K562 (cell line): ENCODE results near the gene MYCBP. TPM values are rescaled to one million over a fixed set of nuclear protein-coding genes. Genes with fewer than 3 reads are reported as not detected.

Experiments
- ATAC-seq: fragments of 200-7000 bp; cut with Tn5 transposase; 3 replicates; pipeline ENCODE4 v1.9.1; 2020; ENCODE audit warnings: moderate library complexity
- BruUV-seq: library from RNA; stranded (reverse); fragments of 400-500 nt; replicated peaks from 2 replicates; lab custom pipeline; 2021; lab: Mats Ljungman, UMichigan
- CTCF ChIA-PET: fragments of 300-600 bp; formaldehyde crosslinking; extraction: SDS; loops from one replicate; lab custom pipeline; 2021; ENCODE audit warnings: low intra/inter-chr PET ratio; lab: Yijun Ruan, JAX
- POLR2A ChIA-PET: fragments of 300-600, 350-650 bp; sonication (Branson Sonifier 250); formaldehyde crosslinking; extraction: SDS; loops from one replicate; lab custom pipeline; 2021; ENCODE audit warnings: antibody characterized with exemption, inconsistent platforms; lab: Yijun Ruan, JAX
- DNase-seq, 4 experiments: peaks; one replicate each; pipeline versions ENCODE4 v3.0.0 to v3.0.0-alpha.2; 2011 to 2018; ENCODE audit warnings: low spot score in 3 of 4, mixed read lengths in 3 of 4; ENCODE audit errors: extremely low read depth in 1 of 4
- FAIRE-seq: peaks from 2 replicates; lab custom pipeline; 2011; peaks lifted over from hg19 to GRCh38; lab: Jason Lieb, UNC
- H2AFZ ChIP-seq: 2 replicates; pipeline ENCODE4 v1.6.0; 2011; ENCODE audit warnings: low read depth, low read length, control low read depth, inconsistent platforms
- H3K27ac ChIP-seq: fragments of 200-600 bp; 3 replicates; pipeline ENCODE4 v1.8.0; 2011; ENCODE audit warnings: low read depth, mild to moderate bottlenecking, control low read depth, inconsistent platforms, low read length, moderate library complexity, mixed read lengths; ENCODE audit errors: extremely low read depth
- H3K27me3 ChIP-seq, 2 experiments: fragments of 300-600 bp in 1 of 2; 2 replicates in 1 of 2; 3 replicates in 1 of 2; pipeline versions ENCODE4 v1.6.0 to v1.8.0; 2011; ENCODE audit warnings: inconsistent platforms in 2 of 2, low read length in 2 of 2, mild to moderate bottlenecking in 1 of 2, mixed read lengths in 1 of 2, moderate library complexity in 1 of 2; ENCODE audit not compliant: control insufficient read depth in 2 of 2, insufficient read depth in 2 of 2
- H3K36me3 ChIP-seq: fragments of 300-600 bp; 3 replicates; pipeline ENCODE4 v1.8.0; 2011; ENCODE audit warnings: mild to moderate bottlenecking, low read length, inconsistent platforms; ENCODE audit not compliant: control insufficient read depth, insufficient read depth
- H3K4me1 ChIP-seq, 2 experiments: fragments of 200-600 bp in 1 of 2; replicated peaks in 1 of 2; 2 replicates in 1 of 2; 3 replicates in 1 of 2; pipeline versions ENCODE4 v1.5.1 to v1.8.0; 2011; ENCODE audit warnings: inconsistent platforms in 2 of 2, low read length in 2 of 2, mild to moderate bottlenecking in 1 of 2, mixed read lengths in 1 of 2, moderate library complexity in 1 of 2; ENCODE audit not compliant: control insufficient read depth in 2 of 2, insufficient read depth in 2 of 2
- H3K4me2 ChIP-seq: 2 replicates; pipeline ENCODE4 v1.6.1; 2011; ENCODE audit warnings: low read length, control low read depth, inconsistent platforms, mixed read lengths; ENCODE audit not compliant: insufficient read depth
- H3K4me3 ChIP-seq: fragments of 200-600 bp; sonication (generic), shearing (Covaris generic); 2 replicates; pipeline ENCODE4 v1.5.1; 2016; ENCODE audit warnings: control low read depth, inconsistent platforms
- H3K79me2 ChIP-seq: fragments of 200-600 bp; 3 replicates; pipeline ENCODE4 v1.8.0; 2011; ENCODE audit warnings: low read length, inconsistent platforms; ENCODE audit not compliant: control insufficient read depth, insufficient read depth
- H3K9ac ChIP-seq, 2 experiments: 2 replicates each; pipeline versions ENCODE4 v1.6.0 to v1.6.1; 2011; ENCODE audit warnings: low read depth in 2 of 2, low read length in 2 of 2, control low read depth in 1 of 2, inconsistent platforms in 1 of 2, mild to moderate bottlenecking in 1 of 2, mixed read lengths in 1 of 2; ENCODE audit not compliant: insufficient read depth in 1 of 2
- H3K9me1 ChIP-seq: one replicate; pipeline ENCODE4 v1.6.0; 2011; ENCODE audit warnings: inconsistent platforms, mild to moderate bottlenecking, low read length, moderate library complexity; ENCODE audit not compliant: control insufficient read depth, insufficient read depth
- H3K9me3 ChIP-seq: replicated peaks from 2 replicates; pipeline ENCODE4 v1.5.1; 2011; ENCODE audit warnings: low read depth, low read length, inconsistent platforms; ENCODE audit not compliant: control insufficient read depth, insufficient read depth
- H4K20me1 ChIP-seq: replicated peaks from 2 replicates; pipeline ENCODE4 v1.6.1; 2011; ENCODE audit warnings: low read length, inconsistent platforms, mixed read lengths; ENCODE audit not compliant: control insufficient read depth, insufficient read depth
- BHLHE40 ChIP-seq: IDR thresholded peaks from 2 replicates; pipeline ENCODE4 v1.6.1; 2011; ENCODE audit warnings: low read length, improper control_type of control experiment
- BRF1 ChIP-seq: IDR thresholded peaks from 3 replicates; pipeline ENCODE4 v1.6.1; 2011; ENCODE audit warnings: borderline replicate concordance, mild to moderate bottlenecking; ENCODE audit not compliant: insufficient read length; ENCODE audit errors: extremely low read depth
- CBX3 ChIP-seq, 2 experiments: IDR thresholded peaks; 1 replicate in 1 of 2; 2 replicates in 1 of 2; pipeline ENCODE4 v1.6.1; 2012; ENCODE audit warnings: inconsistent platforms in 2 of 2, low read length in 2 of 2, borderline replicate concordance in 1 of 2, control low read depth in 1 of 2
- CBX5 ChIP-seq: IDR thresholded peaks from 2 replicates; pipeline ENCODE4 v1.6.1; 2014; ENCODE audit warnings: low read depth, borderline replicate concordance
- CEBPG ChIP-seq, 3 experiments: fragments of 200-800 bp in 1 of 3; sonication (Bioruptor generic) in 1 of 3; sonication (generic) in 1 of 3; formaldehyde crosslinking in 1 of 3; IDR thresholded peaks in 2 of 3; conservative IDR thresholded peaks in 1 of 3; 2 replicates each; pipeline versions ENCODE4 v1.6.1 to v1.8.0; 2016 to 2022; ENCODE audit warnings: missing compliant biosample characterization in 2 of 3, missing genetic modification characterization in 2 of 3, mild to moderate bottlenecking in 1 of 3, missing genetic modification reagents in 1 of 3
- GATAD2A ChIP-seq: fragments of 450-650 bp; IDR thresholded peaks from 2 replicates; pipeline ENCODE4 v1.6.1; 2017
- HMG20A ChIP-seq: fragments of 450-650 bp; formaldehyde crosslinking; conservative IDR thresholded peaks from 2 replicates; pipeline ENCODE4 v1.4.0; 2020; ENCODE audit warnings: mild to moderate bottlenecking, mixed read lengths
- KLF13 ChIP-seq: fragments of 450-650 bp; IDR thresholded peaks from 2 replicates; pipeline ENCODE4 v1.6.1; 2016; ENCODE audit warnings: missing genetic modification characterization, low read depth, mild to moderate bottlenecking, missing compliant biosample characterization, moderate library complexity, borderline replicate concordance
- MAFF ChIP-seq: IDR thresholded peaks from 2 replicates; pipeline ENCODE4 v1.6.1; 2012; ENCODE audit warnings: low read length, improper control_type of control experiment
- MAFG ChIP-seq: fragments of 450-650 bp; conservative IDR thresholded peaks from 2 replicates; pipeline ENCODE4 v1.6.1; 2016; ENCODE audit warnings: missing genetic modification characterization, missing compliant biosample characterization
- NFE2 ChIP-seq: IDR thresholded peaks from 2 replicates; pipeline ENCODE4 v1.6.1; 2014; ENCODE audit warnings: antibody characterized with exemption, low read depth
- NFIX ChIP-seq: fragments of 250-450 bp; sonication (Bioruptor Pico); IDR thresholded peaks from 2 replicates; pipeline ENCODE4 v1.4.0; 2020; ENCODE audit warnings: low read depth, mild to moderate bottlenecking, moderate library complexity
- SMAD1 ChIP-seq: fragments of 150-350 bp; IDR thresholded peaks from 2 replicates; pipeline ENCODE4 v1.6.1; 2014; ENCODE audit warnings: low read length, low read depth; ENCODE audit not compliant: partially characterized antibody
- SMARCA5 ChIP-seq: fragments of 450-650 bp; IDR thresholded peaks from 2 replicates; pipeline ENCODE4 v1.6.1; 2016
- SRSF9 ChIP-seq: fragments of 200-400 bp; formaldehyde crosslinking; IDR thresholded peaks from 2 replicates; pipeline ENCODE4 v1.6.1; 2017; ENCODE audit warnings: low read depth, low read length, borderline replicate concordance
- TRIM24 ChIP-seq, 2 experiments: fragments of 450-650 bp; IDR thresholded peaks; 2 replicates each; pipeline ENCODE4 v1.6.1; 2016
- USF1 ChIP-seq: sonication (generic); formaldehyde crosslinking; IDR thresholded peaks from 2 replicates; pipeline ENCODE4 v1.9.0; 2022; ENCODE audit warnings: mild to moderate bottlenecking, missing genetic modification reagents
- XRCC5 ChIP-seq: fragments of 200-400 bp; formaldehyde crosslinking; IDR thresholded peaks from 2 replicates; pipeline ENCODE4 v1.6.1; 2017; ENCODE audit warnings: low read depth, mild to moderate bottlenecking, low read length
- ZFX ChIP-seq: sonication (generic); formaldehyde crosslinking; IDR thresholded peaks from 2 replicates; pipeline ENCODE4 v1.8.0; 2022; ENCODE audit warnings: mild to moderate bottlenecking, missing genetic modification reagents, moderate library complexity
- ZNF212 ChIP-seq: fragments of 450-650 bp; formaldehyde crosslinking; IDR thresholded peaks from 2 replicates; pipeline ENCODE4 v1.4.0; 2020; ENCODE audit warnings: mild to moderate bottlenecking
- ZNF3 ChIP-seq: fragments of 250-450 bp; sonication (Bioruptor Pico); IDR thresholded peaks from 2 replicates; pipeline ENCODE4 v1.5.0; 2021; ENCODE audit warnings: mild to moderate bottlenecking, moderate library complexity
- ZNF584 ChIP-seq: fragments of 200-800 bp; sonication (Bioruptor generic); IDR thresholded peaks from 2 replicates; pipeline ENCODE4 v1.6.1; 2016; ENCODE audit warnings: low read depth, mild to moderate bottlenecking, missing genetic modification characterization, missing compliant biosample characterization
- ZNF589 ChIP-seq: fragments of 200-800 bp; sonication (Bioruptor generic); IDR thresholded peaks from 2 replicates; pipeline ENCODE4 v1.6.1; 2016; ENCODE audit warnings: low read depth, missing genetic modification characterization, missing compliant biosample characterization
- ZNF830 ChIP-seq: fragments of 250-450 bp; sonication (Bioruptor Pico); IDR thresholded peaks from 2 replicates; pipeline ENCODE4 v1.5.0; 2021; ENCODE audit warnings: mild to moderate bottlenecking
- ZSCAN32 ChIP-seq: fragments of 450-650 bp; formaldehyde crosslinking; IDR thresholded peaks from 2 replicates; pipeline ENCODE4 v1.4.0; 2020; ENCODE audit warnings: mild to moderate bottlenecking, moderate library complexity
- WGBS: fragments of 100-300 bp; shearing (Covaris generic); methylation state at CpG from one replicate; pipeline ENCODE4 v1.1.6; 2016; ENCODE audit warnings: low coverage, mixed read lengths; ENCODE audit not compliant: insufficient coverage; ENCODE audit errors: missing lambda C conversion rate; 5-methylcytosine and 5-hydroxymethylcytosine counted together
- in situ Hi-C: fragments of 300-500 bp; cut with MboI; formaldehyde crosslinking; loops from 4 replicates; pipeline ENCODE4 v1.15.0; 2018; ENCODE audit warnings: inconsistent platforms, mixed read lengths
- intact Hi-C: fragments of 100-400 bp; cut with micrococcal nuclease; formaldehyde crosslinking; loops from 2 replicates; pipeline ENCODE4 v1.14.2; 2022
- polyA plus RNA-seq, 8 experiments: library from polyadenylated mRNA; depleted of rRNA in 4 of 8; stranded (reverse) in 5 of 8; unstranded in 3 of 8; fragments of >200 nt; fragmentation: Nextera tagmentation in 2 of 8; fragmentation: Illumina TruSeq in 1 of 8; extraction: Ambion mirVana in 2 of 8; extraction: Trizol in 1 of 8; gene quantifications; 2 replicates each; pipeline versions ENCODE4 v1.2.1 to v1.2.3, GENCODE V29; 2011 to 2014; ENCODE audit warnings: inconsistent platforms in 1 of 8, missing spikeins in 1 of 8
- total RNA-seq, 7 experiments: library from RNA; depleted of rRNA in 6 of 7; stranded (reverse); fragments of >200 nt in 6 of 7; fragmentation: Illumina TruSeq in 2 of 7; extraction: Trizol in 2 of 7; gene quantifications; 2 replicates each; pipeline versions ENCODE4 v1.2.1 to v1.2.3, GENCODE V29; 2011 to 2021; ENCODE audit warnings: low replicate concordance in 1 of 7

MYCBP gene
- total and polyA plus RNA-seq, 9 of the 15 experiments (the other 6 are each of a cell fraction or from before 2014, with no cell fraction given), result 32.3 to 253 (median 72.9) TPM

GRCh38 chr1:38814444-38814983 lies 58.6 kb downstream of the MYCBP start:
- Histone ChIP-seq H3K4me1 (peaks cover 30 to 32% of the 10 kb centered on the region in 2 experiments), H4K20me1 (no peaks in the 10 kb centered on the region), H3K36me3 (no peaks in the 10 kb centered on the region), H3K9me1 (no peaks in the 10 kb centered on the region), H3K4me3 (no peak overlapping the region), H3K27ac (no peak overlapping the region; the same call in 2 of the 3 replicates), H3K9ac (no peak overlapping the region; a peak in 1 of 4 replicates), H3K27me3 (no peaks in the 10 kb centered on the region), H2AFZ (peak overlapping the region; percentile 87), H3K79me2 (no peaks in the 10 kb centered on the region), H3K4me2 (no peak overlapping the region), H3K9me3 (peaks cover 21% of the 10 kb centered on the region)
- no TSS peak for BruUV-seq
- intact Hi-C loops (loop anchor here (10.0 kb wide), 1 partner anchor 70 kb away; no protein-coding TSS in a partner anchor), in situ Hi-C loops (no loop called here)
- POLR2A ChIA-PET, result interaction anchor here (1.3 kb wide), 1 partner anchor 9 kb away, joined by 3 read pairs; no protein-coding TSS in a partner anchor
- ATAC-seq, result no peak
- WGBS, result 55% methylated on average over 7 of the region's 7 CpGs
- CTCF ChIA-PET, result no interaction called here
- no peak for FAIRE-seq
- peak in 3 of 4 experiments; percentile 48 to 55 (median 50) for DNase-seq
- TF ChIP-seq HMG20A (CRISPR knock-in tag) (no peak), MAFF (0 out of 2 replicates have a peak, but pooled peaks have one; percentile 65), CEBPG (CRISPR knock-in tag; IDR thresholded peaks at IDR 0.05) (no peak), CEBPG (tag; conservative IDR thresholded peaks at IDR 0.05 in 1 of 2, IDR thresholded peaks at IDR 0.05 in 1 of 2) (no peak), ZNF3 (CRISPR knock-in tag) (no peak), ZNF212 (CRISPR knock-in tag) (no peak), TRIM24 (IDR thresholded peaks at IDR 0.05) (peak; percentile 57 to 68; a peak in 3 of 4 replicates), SMARCA5 (no peak), ZNF830 (no peak), GATAD2A (no peak), USF1 (CRISPR knock-in tag) (no peak), CBX5 (no peak), XRCC5 (0 out of 2 replicates have a peak, but pooled peaks have one; percentile 26), ZNF589 (no peak), ZSCAN32 (CRISPR knock-in tag) (no peak), NFIX (peak; percentile 71), ZNF584 (peak; percentile 100), CBX3 (IDR thresholded peaks at IDR 0.05; ENCODE audit: borderline replicate concordance in 1 of 2, low read length in 2 of 2) (peak in 1 of 2 experiments; percentile 84; a peak in 2 of 3 replicates), SRSF9 (no peak), ZFX (CRISPR knock-in tag) (no peak), BHLHE40 (peak; percentile 21; the same call in 1 of the 2 replicates), SMAD1 (peak; percentile 83), BRF1 (no peak), KLF13 (tag) (no peak), MAFG (tag) (peak; percentile 76; the same call in 1 of the 2 replicates), NFE2 (peak; percentile 37; the same call in 1 of the 2 replicates)
